Bronchial epithelial cell (primary cell): Measurements from ENCODE around the gene LAMB4. TPM values are rescaled to one million over a fixed set of nuclear protein-coding genes. Genes with fewer than 3 reads are reported as not detected.

Source experiments
- DNase-seq: peaks from one replicate; pipeline ENCODE4 v3.0.0-alpha.2; 2010; ENCODE audit warnings: low read depth
- FAIRE-seq: peaks from 2 replicates; lab custom pipeline; 2011; peaks lifted over from hg19 to GRCh38; lab: Jason Lieb, UNC
- H3K27me3 ChIP-seq: 2 replicates; pipeline ENCODE4 v1.5.1; 2011; ENCODE audit warnings: low read length; ENCODE audit not compliant: control insufficient read depth, insufficient read depth
- H3K36me3 ChIP-seq: 2 replicates; pipeline ENCODE4 v1.5.1; 2011; ENCODE audit warnings: low read length; ENCODE audit not compliant: control insufficient read depth, insufficient read depth
- H3K4me3 ChIP-seq: 2 replicates; pipeline ENCODE4 v1.5.1; 2011; ENCODE audit warnings: mild to moderate bottlenecking, low read depth, low read length, control low read depth
- total RNA-seq: library from RNA; depleted of rRNA; stranded (reverse); fragments of >200 nt; gene quantifications from 2 replicates; pipeline ENCODE4 v1.2.1, GENCODE V29; 2014
- TF ChIP-seq, protein P1 (sequence below): IDR thresholded peaks from 2 replicates; pipeline ENCODE4 v1.5.1; 2011; ENCODE audit warnings: mild to moderate bottlenecking, moderate library complexity, low read length, control low read depth, inconsistent platforms; ENCODE audit not compliant: insufficient read depth, severe bottlenecking

Gene LAMB4
- total RNA-seq, 1 donor from 2014 or later, result under 0.01 TPM

DNA sequence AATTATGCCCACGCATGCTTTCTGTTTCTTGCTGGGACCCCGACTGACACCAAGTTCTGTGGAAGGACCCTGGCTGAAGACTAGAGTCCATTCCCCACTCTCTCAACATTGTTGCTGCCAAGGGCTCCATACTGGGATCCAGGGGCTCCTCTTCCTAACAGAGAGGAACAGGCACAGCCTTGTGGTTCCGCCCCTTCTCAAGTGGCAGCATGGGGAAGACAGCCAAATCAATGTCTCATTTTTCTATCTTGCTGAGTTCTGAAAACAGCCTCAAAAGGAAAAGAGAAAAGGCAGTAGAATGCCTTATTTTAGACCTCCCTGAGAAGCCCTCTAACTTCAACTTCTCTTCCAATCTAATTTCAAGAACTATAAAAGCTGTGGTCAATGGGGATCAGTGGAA is 103.5 kb downstream of the LAMB4 start:
- TF ChIP-seq, protein P1, sequence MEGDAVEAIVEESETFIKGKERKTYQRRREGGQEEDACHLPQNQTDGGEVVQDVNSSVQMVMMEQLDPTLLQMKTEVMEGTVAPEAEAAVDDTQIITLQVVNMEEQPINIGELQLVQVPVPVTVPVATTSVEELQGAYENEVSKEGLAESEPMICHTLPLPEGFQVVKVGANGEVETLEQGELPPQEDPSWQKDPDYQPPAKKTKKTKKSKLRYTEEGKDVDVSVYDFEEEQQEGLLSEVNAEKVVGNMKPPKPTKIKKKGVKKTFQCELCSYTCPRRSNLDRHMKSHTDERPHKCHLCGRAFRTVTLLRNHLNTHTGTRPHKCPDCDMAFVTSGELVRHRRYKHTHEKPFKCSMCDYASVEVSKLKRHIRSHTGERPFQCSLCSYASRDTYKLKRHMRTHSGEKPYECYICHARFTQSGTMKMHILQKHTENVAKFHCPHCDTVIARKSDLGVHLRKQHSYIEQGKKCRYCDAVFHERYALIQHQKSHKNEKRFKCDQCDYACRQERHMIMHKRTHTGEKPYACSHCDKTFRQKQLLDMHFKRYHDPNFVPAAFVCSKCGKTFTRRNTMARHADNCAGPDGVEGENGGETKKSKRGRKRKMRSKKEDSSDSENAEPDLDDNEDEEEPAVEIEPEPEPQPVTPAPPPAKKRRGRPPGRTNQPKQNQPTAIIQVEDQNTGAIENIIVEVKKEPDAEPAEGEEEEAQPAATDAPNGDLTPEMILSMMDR, result no peak
- no peaks in the 10 kb centered on the region for H3K36me3 ChIP-seq
- DNase-seq (no peak), FAIRE-seq (no peak)
- H3K4me3 ChIP-seq, result no peak overlapping the region
- H3K27me3 ChIP-seq, result no peaks in the 10 kb centered on the region

DNA sequence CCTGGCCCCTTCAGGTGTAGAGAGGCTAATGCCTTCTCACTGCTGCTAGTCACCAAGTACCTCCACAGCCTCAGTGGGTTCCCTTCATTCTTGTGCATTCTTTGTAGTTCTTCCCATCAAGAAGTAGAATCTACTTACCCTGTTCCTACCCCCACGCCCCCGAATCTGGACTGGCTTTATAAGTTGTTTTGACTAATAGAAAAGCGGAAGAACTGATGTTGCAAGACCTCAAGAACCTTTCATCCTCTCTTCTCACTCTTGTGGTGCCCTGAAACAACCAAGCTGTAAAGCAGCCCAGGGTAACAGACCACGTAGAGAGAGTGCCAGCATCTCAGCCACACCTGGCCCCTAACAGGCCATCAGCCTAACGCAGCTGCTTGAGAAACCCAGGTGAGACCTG is 104.0 kb downstream of the LAMB4 start:
- TF ChIP-seq, protein P1, result no peak
- no peak for DNase-seq
- Histone ChIP-seq H3K4me3 (no peak overlapping the region), H3K36me3 (no peaks in the 10 kb centered on the region), H3K27me3 (no peaks in the 10 kb centered on the region)
- FAIRE-seq, result no peak

- TF ChIP-seq, protein P1, result no peak
- Histone ChIP-seq H3K4me3 (no peak overlapping the region), H3K27me3 (no peaks in the 10 kb centered on the region), H3K36me3 (no peaks in the 10 kb centered on the region)
- FAIRE-seq, result no peak
- no peak for DNase-seq
These were observed 105.6 kb downstream of the LAMB4 start for GRCh38 chr7:108024538-108024937.

GRCh38 chr7:108020585-108020984 is 109.6 kb downstream of the LAMB4 start:
- no peak for FAIRE-seq

DNA sequence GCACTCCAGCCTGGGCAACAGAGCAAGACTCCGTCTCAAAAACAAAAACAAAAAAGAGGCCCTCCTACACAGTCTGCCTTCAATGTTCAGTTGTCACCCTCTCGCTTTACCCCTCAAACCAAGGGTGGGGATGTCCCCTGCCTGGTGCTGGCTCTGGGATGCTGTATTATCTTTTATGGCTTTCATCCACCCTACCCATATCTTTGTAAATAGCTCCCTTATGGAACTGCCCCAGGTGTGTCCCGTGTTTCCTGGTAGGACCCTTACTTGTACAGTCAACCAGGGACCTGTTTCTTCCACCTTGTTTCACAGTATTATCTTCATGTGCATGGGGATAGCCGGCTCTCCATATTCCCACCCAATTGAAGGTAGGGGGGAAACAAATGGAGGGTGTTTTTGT is 111.5 kb downstream of the LAMB4 start:
- Histone ChIP-seq H3K4me3 (no peak overlapping the region), H3K36me3 (no peaks in the 10 kb centered on the region), H3K27me3 (no peaks in the 10 kb centered on the region)
- TF ChIP-seq, protein P1, result no peak
- DNase-seq, result no peak
- no peak for FAIRE-seq

More at GRCh38 chr7:108020585-108020984, 109.6 kb downstream of the LAMB4 start:
- Histone ChIP-seq H3K36me3 (no peaks in the 10 kb centered on the region), H3K27me3 (no peaks in the 10 kb centered on the region), H3K4me3 (no peak overlapping the region)
- no peak for DNase-seq
- TF ChIP-seq, protein P1, result no peak

DNA sequence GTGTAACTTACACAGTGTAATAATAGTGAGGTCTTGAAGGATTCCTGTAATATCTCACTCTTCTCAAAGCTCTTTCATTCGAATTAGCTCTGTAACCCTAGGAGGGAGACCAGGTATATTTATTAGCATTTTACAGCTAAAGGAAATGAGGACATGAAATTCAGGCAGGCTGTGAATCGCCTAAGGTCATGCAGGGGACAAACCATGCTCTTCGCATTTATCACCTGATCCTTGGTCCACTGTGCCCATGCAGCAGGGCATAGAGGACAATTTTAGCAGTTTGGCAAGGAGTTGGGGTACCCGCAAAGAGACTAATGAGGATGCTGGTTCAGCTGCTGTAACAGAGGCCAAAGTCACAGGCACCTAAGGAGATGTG is 112.4 kb downstream of the LAMB4 start:
- DNase-seq (no peak), FAIRE-seq (no peak)
- no peaks in the 10 kb centered on the region for H3K36me3 ChIP-seq
- no peak overlapping the region for H3K4me3 ChIP-seq
- no peaks in the 10 kb centered on the region for H3K27me3 ChIP-seq
- TF ChIP-seq, protein P1, result no peak
